Keratinocyte (primary cell): ENCODE measurements around the gene ENTHD1. TPM values are rescaled to one million over a fixed set of nuclear protein-coding genes. Genes with fewer than 3 reads are reported as not detected.

ENCODE experiments used
- DNase-seq: peaks from one replicate; pipeline ENCODE4 v3.0.0-alpha.2; 2011; ENCODE audit warnings: low read depth, missing footprints, low spot score
- FAIRE-seq: peaks from 2 replicates; lab custom pipeline; 2011; peaks lifted over from hg19 to GRCh38; lab: Jason Lieb, UNC
- H2AFZ ChIP-seq: 2 replicates; pipeline ENCODE4 v1.6.0; 2012; ENCODE audit warnings: low read length, control low read depth, inconsistent platforms; ENCODE audit not compliant: control insufficient read depth
- H3K27ac ChIP-seq: 2 replicates; pipeline ENCODE4 v1.5.1; 2011; ENCODE audit warnings: low read length; ENCODE audit not compliant: control insufficient read depth, insufficient read depth
- H3K27me3 ChIP-seq: 3 replicates; pipeline ENCODE4 v1.6.0; 2011; ENCODE audit warnings: low read length; ENCODE audit not compliant: control insufficient read depth, insufficient read depth; ENCODE audit errors: extremely low read depth
- H3K36me3 ChIP-seq, 2 experiments: 2 replicates in 1 of 2; 3 replicates in 1 of 2; pipeline ENCODE4 v1.5.1; 2011; ENCODE audit warnings: low read length in 2 of 2, mild to moderate bottlenecking in 1 of 2; ENCODE audit not compliant: control insufficient read depth in 2 of 2, insufficient read depth in 2 of 2; ENCODE audit errors: extremely low read depth in 1 of 2
- H3K4me1 ChIP-seq: 3 replicates; pipeline ENCODE4 v1.5.1; 2011; ENCODE audit warnings: low read length; ENCODE audit not compliant: control insufficient read depth, insufficient read depth; ENCODE audit errors: extremely low read depth
- H3K4me2 ChIP-seq: 3 replicates; pipeline ENCODE4 v1.6.0; 2011; ENCODE audit warnings: low read depth, low read length; ENCODE audit not compliant: control insufficient read depth, insufficient read depth; ENCODE audit errors: extremely low read depth
- H3K4me3 ChIP-seq, 3 experiments: fragments of 200-600 bp in 1 of 3; sonication (generic) in 1 of 3; 2 replicates in 2 of 3; 3 replicates in 1 of 3; pipeline ENCODE4 v1.5.1; 2011 to 2016; ENCODE audit warnings: low read length in 3 of 3, mild to moderate bottlenecking in 3 of 3, control low read depth in 2 of 3, inconsistent platforms in 1 of 3, low read depth in 1 of 3, mixed read lengths in 1 of 3, mixed run types in 1 of 3, moderate library complexity in 1 of 3; ENCODE audit not compliant: control insufficient read depth in 2 of 3, insufficient read depth in 2 of 3; ENCODE audit errors: extremely low read depth in 1 of 3
- H3K79me2 ChIP-seq: 2 replicates; pipeline ENCODE4 v1.6.0; 2012; ENCODE audit warnings: low read length; ENCODE audit not compliant: control insufficient read depth, insufficient read depth
- H3K9ac ChIP-seq: 3 replicates; pipeline ENCODE4 v1.6.0; 2011; ENCODE audit warnings: low read length; ENCODE audit not compliant: control insufficient read depth, insufficient read depth; ENCODE audit errors: extremely low read depth
- H3K9me1 ChIP-seq: 3 replicates; pipeline ENCODE4 v1.6.0; 2011; ENCODE audit warnings: low read length; ENCODE audit not compliant: control insufficient read depth, insufficient read depth; ENCODE audit errors: extremely low read depth
- H3K9me3 ChIP-seq: 2 replicates; pipeline ENCODE4 v1.5.1; 2012; ENCODE audit warnings: low read depth, low read length; ENCODE audit not compliant: control insufficient read depth
- H4K20me1 ChIP-seq: 3 replicates; pipeline ENCODE4 v1.6.0; 2011; ENCODE audit warnings: low read length; ENCODE audit not compliant: control insufficient read depth, insufficient read depth; ENCODE audit errors: extremely low read depth
- EZH2 ChIP-seq: IDR thresholded peaks from one replicate; pipeline ENCODE4 v1.6.1; 2012; ENCODE audit warnings: inconsistent platforms, mild to moderate bottlenecking, low read length, moderate library complexity
- dilution Hi-C: fragments of 300-500 bp; cut with MboI; formaldehyde crosslinking; loops from one replicate; pipeline ENCODE4 v1.7.0; 2020; ENCODE audit warnings: low sequenced_read_pairs; ENCODE audit not compliant: extremely low pct_ligation_motif_present
- polyA plus RNA-seq, 5 experiments: library from polyadenylated mRNA; depleted of rRNA in 3 of 5; stranded (reverse) in 3 of 5; stranded (forward) in 1 of 5; unstranded in 1 of 5; fragments of >200 nt; gene quantifications; 1 replicate in 1 of 5; 2 replicates in 3 of 5; 3 replicates in 1 of 5; pipeline versions ENCODE4 v1.2.1 to v1.2.3, GENCODE V29; 2011 to 2012; ENCODE audit warnings: missing spikeins in 2 of 5, low read depth in 1 of 5, low replicate concordance in 1 of 5
- TF ChIP-seq, protein P1 (sequence below), 3 experiments: IDR thresholded peaks in 1 of 3; conservative IDR thresholded peaks in 1 of 3; optimal IDR thresholded peaks in 1 of 3; 2 replicates in 2 of 3; 3 replicates in 1 of 3; pipeline versions ENCODE3 to v1.5.1; 2011; ENCODE audit warnings: low read length in 3 of 3, mild to moderate bottlenecking in 3 of 3, moderate library complexity in 2 of 3, control low read depth in 1 of 3, inconsistent platforms in 1 of 3; ENCODE audit not compliant: insufficient read depth in 2 of 3; ENCODE audit errors: extremely low read depth in 1 of 3

The ENTHD1 gene
- polyA plus RNA-seq, 1 donor (not counting 4 experiments of a cell fraction or from before 2014, with no cell fraction given) = not detected

DNA sequence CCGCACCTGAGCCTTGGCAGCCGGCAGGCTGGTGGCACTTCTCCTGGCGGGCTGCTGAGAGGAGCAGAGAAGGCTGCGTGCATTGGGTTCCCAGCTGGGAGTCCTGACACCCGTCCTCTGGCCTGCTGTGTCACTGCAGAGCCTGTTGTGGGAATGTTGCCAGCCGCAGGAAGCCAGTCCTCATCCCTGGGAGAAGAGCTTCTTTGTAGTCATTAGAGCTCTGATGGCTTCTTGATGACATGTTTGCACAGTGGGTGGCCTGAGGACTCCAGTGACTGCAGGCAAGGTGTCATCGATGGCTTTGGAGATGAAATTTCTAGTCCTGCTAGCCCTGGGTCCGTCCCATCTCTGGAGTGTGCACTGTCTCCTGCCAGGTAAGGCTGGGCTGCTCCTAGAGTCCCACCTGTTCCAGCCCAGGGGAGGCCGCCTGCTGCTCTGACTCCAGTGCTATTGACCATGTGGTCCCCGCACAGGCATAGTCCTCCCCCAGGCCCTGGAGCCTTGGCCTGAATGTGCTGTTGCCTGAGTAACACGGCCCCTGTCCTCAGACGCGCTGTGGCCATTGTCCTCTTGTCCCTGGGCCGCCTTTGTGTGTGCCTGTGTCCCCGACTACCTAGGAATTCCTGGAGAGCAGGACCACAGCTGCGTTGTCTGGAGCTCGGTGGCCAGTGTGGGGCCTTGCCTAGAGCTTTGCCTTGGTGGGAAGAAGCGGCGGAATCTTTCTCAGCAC, 193.8 kb downstream of the ENTHD1 start:
- Histone ChIP-seq H3K4me2 (no peak overlapping the region), H3K79me2 (no peaks in the 10 kb centered on the region), H3K36me3 (no peaks in the 10 kb centered on the region), H3K9me1 (no peaks in the 10 kb centered on the region), H4K20me1 (peaks cover 3% of the 10 kb centered on the region), H3K4me3 (no peak overlapping the region), H3K9me3 (no peaks in the 10 kb centered on the region), H3K27ac (no peak overlapping the region), H3K9ac (no peak overlapping the region), H3K4me1 (no peaks in the 10 kb centered on the region), H2AFZ (no peak overlapping the region), H3K27me3 (peaks cover 12% of the 10 kb centered on the region)
- FAIRE-seq = no peak
- dilution Hi-C loops = no loop called here
- DNase-seq = no peak
- no peak for TF ChIP-seq EZH2
- TF ChIP-seq, protein P1, sequence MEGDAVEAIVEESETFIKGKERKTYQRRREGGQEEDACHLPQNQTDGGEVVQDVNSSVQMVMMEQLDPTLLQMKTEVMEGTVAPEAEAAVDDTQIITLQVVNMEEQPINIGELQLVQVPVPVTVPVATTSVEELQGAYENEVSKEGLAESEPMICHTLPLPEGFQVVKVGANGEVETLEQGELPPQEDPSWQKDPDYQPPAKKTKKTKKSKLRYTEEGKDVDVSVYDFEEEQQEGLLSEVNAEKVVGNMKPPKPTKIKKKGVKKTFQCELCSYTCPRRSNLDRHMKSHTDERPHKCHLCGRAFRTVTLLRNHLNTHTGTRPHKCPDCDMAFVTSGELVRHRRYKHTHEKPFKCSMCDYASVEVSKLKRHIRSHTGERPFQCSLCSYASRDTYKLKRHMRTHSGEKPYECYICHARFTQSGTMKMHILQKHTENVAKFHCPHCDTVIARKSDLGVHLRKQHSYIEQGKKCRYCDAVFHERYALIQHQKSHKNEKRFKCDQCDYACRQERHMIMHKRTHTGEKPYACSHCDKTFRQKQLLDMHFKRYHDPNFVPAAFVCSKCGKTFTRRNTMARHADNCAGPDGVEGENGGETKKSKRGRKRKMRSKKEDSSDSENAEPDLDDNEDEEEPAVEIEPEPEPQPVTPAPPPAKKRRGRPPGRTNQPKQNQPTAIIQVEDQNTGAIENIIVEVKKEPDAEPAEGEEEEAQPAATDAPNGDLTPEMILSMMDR (optimal IDR thresholded peaks at IDR 0.05 in 1 of 3, IDR thresholded peaks at IDR 0.05 in 1 of 3, conservative IDR thresholded peaks at IDR 0.05 in 1 of 3; ENCODE audit: extremely low read depth in 1 of 3, insufficient read depth in 2 of 3, low read length in 3 of 3) = no peak

DNA sequence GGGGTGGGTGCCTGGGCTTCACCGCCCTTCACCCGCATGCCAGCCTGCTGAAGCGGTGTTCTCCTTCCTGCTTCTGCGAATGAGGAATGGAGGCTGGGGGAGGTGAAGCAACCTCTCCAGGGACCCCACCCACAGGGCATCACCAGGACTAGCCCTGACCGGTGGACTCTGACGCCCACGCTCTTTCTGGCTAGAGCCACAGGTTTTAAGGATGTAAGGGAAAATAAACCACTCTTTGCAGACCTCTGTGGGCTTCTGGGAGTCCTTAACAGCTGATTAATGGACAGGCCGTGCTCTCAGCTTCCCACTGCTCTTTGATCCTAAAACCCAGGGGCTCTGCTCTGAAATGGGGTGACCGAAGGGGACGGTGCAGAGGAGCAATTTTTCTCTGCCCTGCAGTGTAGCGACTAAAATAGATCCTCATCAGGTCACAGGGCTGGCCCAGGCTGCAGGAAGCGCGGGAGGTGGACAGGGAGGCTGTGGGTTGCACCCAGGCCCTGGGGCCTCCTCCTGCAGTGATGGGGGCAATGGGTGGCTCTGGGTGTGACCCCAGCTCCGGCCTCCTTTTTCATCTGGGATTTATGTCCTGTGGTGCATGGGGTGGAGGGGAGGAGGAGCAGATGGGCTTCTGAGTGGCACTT, 195.7 kb downstream of the ENTHD1 start:
- no peak overlapping the region for H3K4me2 ChIP-seq
- no peak overlapping the region for H2AFZ ChIP-seq
- H3K9ac ChIP-seq = no peak overlapping the region
- dilution Hi-C loops = no loop called here
- FAIRE-seq (no peak), DNase-seq (no peak)
- TF ChIP-seq, protein P1 (optimal IDR thresholded peaks at IDR 0.05 in 1 of 3, IDR thresholded peaks at IDR 0.05 in 1 of 3, conservative IDR thresholded peaks at IDR 0.05 in 1 of 3; ENCODE audit: extremely low read depth in 1 of 3, insufficient read depth in 2 of 3, low read length in 3 of 3) = no peak
- TF ChIP-seq EZH2 = no peak
- no peaks in the 10 kb centered on the region for H3K36me3 ChIP-seq
- H4K20me1 ChIP-seq = peaks cover 3% of the 10 kb centered on the region
- H3K27me3 ChIP-seq = peaks cover 7% of the 10 kb centered on the region
- no peaks in the 10 kb centered on the region for H3K9me1 ChIP-seq
- no peaks in the 10 kb centered on the region for H3K4me1 ChIP-seq
- no peak overlapping the region for H3K27ac ChIP-seq
- no peak overlapping the region for H3K4me3 ChIP-seq
- H3K79me2 ChIP-seq = no peaks in the 10 kb centered on the region
- H3K9me3 ChIP-seq = no peaks in the 10 kb centered on the region
